Type B pancreatic cell (in vitro differentiated cells): Measurements from ENCODE around the gene VPS13D. TPM values are rescaled to one million over a fixed set of nuclear protein-coding genes. Genes with fewer than 3 reads are reported as not detected.

ENCODE experiments used
- DNase-seq: peaks from one replicate; pipeline ENCODE4 v3.0.0; 2021; ENCODE audit warnings: mixed read lengths; ENCODE audit not compliant: unreplicated experiment; ENCODE audit errors: extremely low spot score
- H3K27ac Mint-ChIP-seq: 2 replicates; pipeline ENCODE4 v1.8.0; 2021; ENCODE audit warnings: mild to moderate bottlenecking, mixed read lengths
- H3K27me3 Mint-ChIP-seq: 2 replicates; pipeline ENCODE4 v1.8.0; 2021; ENCODE audit warnings: mixed read lengths
- H3K36me3 Mint-ChIP-seq: 2 replicates; pipeline ENCODE4 v1.8.0; 2021; ENCODE audit warnings: mixed read lengths
- H3K4me1 Mint-ChIP-seq: one replicate; pipeline ENCODE4 v1.8.0; 2021; ENCODE audit warnings: mixed read lengths; ENCODE audit not compliant: unreplicated experiment
- H3K4me3 Mint-ChIP-seq: 2 replicates; pipeline ENCODE4 v1.8.0; 2021; ENCODE audit warnings: mild to moderate bottlenecking, mixed read lengths
- H3K9me3 Mint-ChIP-seq: 2 replicates; pipeline ENCODE4 v1.8.0; 2021; ENCODE audit warnings: mixed read lengths
- total RNA-seq: library from RNA; stranded (reverse); gene quantifications from 2 replicates; pipeline ENCODE4 v1.2.1, GENCODE V29; 2021; ENCODE audit warnings: low replicate concordance
- TF ChIP-seq, protein P1 (sequence below): fragments of 200-600 bp; sonication (generic); conservative IDR thresholded peaks from 2 replicates; pipeline ENCODE4 v1.5.0; 2021; ENCODE audit warnings: antibody characterized with exemption, mild to moderate bottlenecking

VPS13D gene
- total RNA-seq, 1 donor from 2014 or later = 43.4 TPM

DNA sequence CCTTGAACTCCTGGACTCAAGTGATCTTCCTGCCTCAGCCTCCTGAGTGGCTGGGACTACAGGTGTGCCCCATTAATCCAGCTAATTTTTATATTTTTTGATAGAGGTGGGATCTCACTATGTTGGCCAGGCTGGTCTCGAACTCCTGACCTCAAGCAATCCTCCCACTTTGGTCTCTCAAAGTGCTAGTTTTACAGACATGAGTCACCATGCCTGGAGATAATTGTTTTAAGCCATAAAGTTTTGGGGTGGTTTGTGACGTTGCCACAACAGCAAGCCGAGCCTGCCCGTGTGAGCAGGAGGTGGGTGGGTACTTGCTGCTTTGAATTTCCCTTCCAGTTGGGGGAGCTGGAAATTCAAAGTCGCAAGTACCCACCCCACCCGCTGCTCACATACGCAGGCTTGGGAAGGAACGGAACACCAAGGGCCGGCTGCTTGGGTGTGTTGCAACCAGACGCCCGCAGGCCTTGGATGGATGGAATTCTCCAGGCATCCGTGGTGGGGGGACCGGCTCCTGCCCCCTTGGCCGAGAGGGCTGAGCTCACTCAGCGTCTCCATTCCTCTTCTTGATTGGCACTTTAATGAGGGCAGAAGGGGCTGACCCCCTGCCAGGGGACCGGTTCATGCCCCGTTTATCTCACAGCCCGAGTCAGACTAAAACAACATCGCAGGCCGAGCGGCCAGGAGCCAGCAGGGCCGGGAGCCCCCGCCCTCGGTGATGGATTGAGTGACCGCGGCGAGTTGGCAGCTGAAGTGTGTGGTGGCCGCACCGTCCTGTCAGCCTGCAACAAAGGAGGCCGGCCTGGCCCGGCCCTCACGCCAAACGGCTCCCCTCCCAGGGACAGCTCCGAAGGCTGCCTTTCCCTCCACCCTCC, 310.1 kb downstream of the VPS13D start:
- peak; percentile 87 for DNase-seq
- peak overlapping the region; percentile 27 for H3K4me3 Mint-ChIP-seq
- no peaks in the 10 kb centered on the region for H3K27me3 Mint-ChIP-seq
- H3K27ac Mint-ChIP-seq = peak overlapping the region; percentile 19
- H3K9me3 Mint-ChIP-seq = peaks cover 12% of the 10 kb centered on the region
- peaks cover 6% of the 10 kb centered on the region for H3K36me3 Mint-ChIP-seq
- peaks cover 38% of the 10 kb centered on the region for H3K4me1 Mint-ChIP-seq
- TF ChIP-seq, protein P1, sequence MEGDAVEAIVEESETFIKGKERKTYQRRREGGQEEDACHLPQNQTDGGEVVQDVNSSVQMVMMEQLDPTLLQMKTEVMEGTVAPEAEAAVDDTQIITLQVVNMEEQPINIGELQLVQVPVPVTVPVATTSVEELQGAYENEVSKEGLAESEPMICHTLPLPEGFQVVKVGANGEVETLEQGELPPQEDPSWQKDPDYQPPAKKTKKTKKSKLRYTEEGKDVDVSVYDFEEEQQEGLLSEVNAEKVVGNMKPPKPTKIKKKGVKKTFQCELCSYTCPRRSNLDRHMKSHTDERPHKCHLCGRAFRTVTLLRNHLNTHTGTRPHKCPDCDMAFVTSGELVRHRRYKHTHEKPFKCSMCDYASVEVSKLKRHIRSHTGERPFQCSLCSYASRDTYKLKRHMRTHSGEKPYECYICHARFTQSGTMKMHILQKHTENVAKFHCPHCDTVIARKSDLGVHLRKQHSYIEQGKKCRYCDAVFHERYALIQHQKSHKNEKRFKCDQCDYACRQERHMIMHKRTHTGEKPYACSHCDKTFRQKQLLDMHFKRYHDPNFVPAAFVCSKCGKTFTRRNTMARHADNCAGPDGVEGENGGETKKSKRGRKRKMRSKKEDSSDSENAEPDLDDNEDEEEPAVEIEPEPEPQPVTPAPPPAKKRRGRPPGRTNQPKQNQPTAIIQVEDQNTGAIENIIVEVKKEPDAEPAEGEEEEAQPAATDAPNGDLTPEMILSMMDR = no peak

- TF ChIP-seq, protein P1 = no peak
- Mint-ChIP-seq H3K27me3 (no peaks in the 10 kb centered on the region), H3K9me3 (peaks cover 12% of the 10 kb centered on the region), H3K27ac (no peak overlapping the region), H3K36me3 (peaks cover 6% of the 10 kb centered on the region), H3K4me1 (peaks cover 41% of the 10 kb centered on the region), H3K4me3 (no peak overlapping the region)
- DNase-seq = no peak
Observed at GRCh38 chr1:12540580-12541273, 310.9 kb downstream of the VPS13D start.

GRCh38 chr1:12541274-12542137, 311.7 kb downstream of the VPS13D start:
- Mint-ChIP-seq H3K27ac (no peak overlapping the region), H3K9me3 (peaks cover 6% of the 10 kb centered on the region), H3K27me3 (no peaks in the 10 kb centered on the region), H3K4me3 (peak overlapping the region; percentile 48), H3K36me3 (no peaks in the 10 kb centered on the region), H3K4me1 (peaks cover 41% of the 10 kb centered on the region)
- DNase-seq = no peak
- TF ChIP-seq, protein P1 = no peak

GRCh38 chr1:12542138-12542465, 312.3 kb downstream of the VPS13D start:
- no peak overlapping the region for H3K27ac Mint-ChIP-seq

More at GRCh38 chr1:12542138-12542465, 312.3 kb downstream of the VPS13D start:
- no peaks in the 10 kb centered on the region for H3K27me3 Mint-ChIP-seq
- peaks cover 3% of the 10 kb centered on the region for H3K9me3 Mint-ChIP-seq
- no peak for DNase-seq
- H3K4me3 Mint-ChIP-seq = peak overlapping the region; percentile 48
- TF ChIP-seq, protein P1 = no peak
- H3K36me3 Mint-ChIP-seq = no peaks in the 10 kb centered on the region
- peaks cover 40% of the 10 kb centered on the region for H3K4me1 Mint-ChIP-seq
